ENCODE data around the gene STEAP2.

STEAP2 gene

GRCh38 chr7:90269163-90269562 lies 57.6 kb downstream of the STEAP2 start:
- no peak for DNase-seq (ENCODE audit: low read depth in 3 of 3, low spot score in 1 of 3)

- DNase-seq (ENCODE audit: low read depth in 3 of 3, low spot score in 1 of 3), result no peak
These were observed 59.1 kb downstream of the STEAP2 start for GRCh38 chr7:90270431-90271178.

GRCh38 chr7:90271753-90272152 lies 60.2 kb downstream of the STEAP2 start:
- no peak for DNase-seq (ENCODE audit: low read depth in 3 of 3, low spot score in 1 of 3)

- no peak for DNase-seq (ENCODE audit: low read depth in 3 of 3, low spot score in 1 of 3)
These were observed 60.7 kb downstream of the STEAP2 start for GRCh38 chr7:90272242-90272641.

- DNase-seq (ENCODE audit: low read depth in 3 of 3, low spot score in 1 of 3), result no peak
These were observed 62.6 kb downstream of the STEAP2 start for GRCh38 chr7:90274161-90274560.

GRCh38 chr7:90276033-90276728 lies 64.6 kb downstream of the STEAP2 start:
- DNase-seq (ENCODE audit: low read depth in 3 of 3, low spot score in 1 of 3), result no peak

All from stimulated activated CD4-positive, alpha-beta T cell treated with anti-CD3 and anti-CD28 coated beads, TNF-alpha, amount 100 ng/mL, for 1 hour (primary cell).